ENCODE data around the gene RPL11. TPM values are rescaled to one million over a fixed set of nuclear protein-coding genes. Genes with fewer than 3 reads are reported as not detected.

The RPL11 gene
- total and polyA plus RNA-seq, 9 donors: 1,656 to 5,066 (median 2,069) TPM

DNA sequence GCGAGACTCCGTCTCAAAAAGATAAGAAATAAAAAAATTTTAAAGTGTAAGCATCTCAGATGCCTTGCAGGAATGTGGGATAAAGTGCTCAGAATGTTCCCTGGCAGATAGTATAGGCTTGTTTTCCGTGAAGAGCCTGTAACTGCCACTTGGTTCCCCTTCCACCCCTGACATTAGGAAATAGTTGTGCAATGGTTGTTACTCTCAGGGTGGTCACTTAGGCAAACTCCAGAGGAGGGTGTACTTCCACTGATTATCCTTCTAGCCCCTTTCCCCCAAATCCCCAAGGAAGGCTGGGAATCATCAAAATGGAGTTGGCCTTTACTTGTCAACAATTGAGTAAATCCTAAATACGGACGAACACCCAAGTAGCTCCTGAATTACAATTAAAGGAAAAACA, 10.4 kb downstream of the RPL11 start:
- intact Hi-C loops (cut with DNase I): no loop called here
- peak in 1 of 5 donors; percentile 23 for DNase-seq
- no peaks in the 10 kb centered on the region for H3K9me3 ChIP-seq
- no peaks in the 10 kb centered on the region for H3K27me3 ChIP-seq
- no peak overlapping the region for H3K27ac ChIP-seq
- TF ChIP-seq CTCF (IDR thresholded peaks at IDR 0.05) (no peak), POLR2A (IDR thresholded peaks at IDR 0.05) (no peak), EP300 (IDR thresholded peaks at IDR 0.05) (no peak)
- peaks cover 3% of the 10 kb centered on the region for H3K4me1 ChIP-seq (ENCODE audit: insufficient read depth)
- H3K4me3 ChIP-seq: no peak overlapping the region
- 30 to 46% (median 40%) methylated on average over 5 of the region's 5 CpGs for whole genome bisulfite sequencing, 3 donors
- H3K36me3 ChIP-seq: no peaks in the 10 kb centered on the region

GRCh38 chr1:23704834-23705495, 13.4 kb downstream of the RPL11 start:
- Histone ChIP-seq H3K27me3 (no peaks in the 10 kb centered on the region), H3K4me1 (ENCODE audit: insufficient read depth) (no peaks in the 10 kb centered on the region), H3K27ac (no peak overlapping the region), H3K9me3 (no peaks in the 10 kb centered on the region), H3K36me3 (no peaks in the 10 kb centered on the region), H3K4me3 (no peak overlapping the region)
- TF ChIP-seq EP300 (IDR thresholded peaks at IDR 0.05) (no peak), POLR2A (IDR thresholded peaks at IDR 0.05) (no peak), CTCF (IDR thresholded peaks at IDR 0.05) (no peak)
- WGBS, 3 donors: 76 to 82% (median 79%) methylated on average over 6 of the region's 6 CpGs
- intact Hi-C loops (cut with DNase I): no loop called here
- DNase-seq: no peak

DNA sequence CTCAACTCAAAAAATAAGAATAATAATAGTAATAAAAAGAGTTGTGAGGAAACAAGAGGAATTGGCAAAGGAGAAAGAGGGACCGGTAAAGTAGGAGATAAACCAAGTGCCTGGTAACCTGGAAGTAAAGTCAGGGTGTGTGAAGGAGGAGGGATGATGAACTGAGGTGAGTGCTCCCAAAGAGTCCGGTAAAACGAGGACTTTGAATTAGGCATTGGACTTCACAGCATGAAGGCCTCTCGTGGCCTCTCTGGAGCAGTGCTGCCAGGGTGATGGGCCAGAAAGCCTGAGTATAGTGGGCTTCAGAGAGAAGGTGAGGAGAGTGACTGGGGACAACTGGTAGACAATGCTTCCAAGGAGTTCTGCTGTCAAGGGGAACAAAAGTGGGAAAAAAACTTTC, 17.6 kb downstream of the RPL11 start:
- WGBS, 3 donors: 87 to 90% (median 89%) methylated on average over 4 of the region's 4 CpGs
- H3K27ac ChIP-seq: no peak overlapping the region
- no peaks in the 10 kb centered on the region for H3K9me3 ChIP-seq
- H3K36me3 ChIP-seq: no peaks in the 10 kb centered on the region
- H3K27me3 ChIP-seq: no peaks in the 10 kb centered on the region
- TF ChIP-seq EP300 (IDR thresholded peaks at IDR 0.05) (no peak), CTCF (IDR thresholded peaks at IDR 0.05) (no peak)
- intact Hi-C loops (cut with DNase I): no loop called here
- H3K4me3 ChIP-seq: no peak overlapping the region
- H3K4me1 ChIP-seq (ENCODE audit: insufficient read depth): no peaks in the 10 kb centered on the region
- DNase-seq: no peak

DNA sequence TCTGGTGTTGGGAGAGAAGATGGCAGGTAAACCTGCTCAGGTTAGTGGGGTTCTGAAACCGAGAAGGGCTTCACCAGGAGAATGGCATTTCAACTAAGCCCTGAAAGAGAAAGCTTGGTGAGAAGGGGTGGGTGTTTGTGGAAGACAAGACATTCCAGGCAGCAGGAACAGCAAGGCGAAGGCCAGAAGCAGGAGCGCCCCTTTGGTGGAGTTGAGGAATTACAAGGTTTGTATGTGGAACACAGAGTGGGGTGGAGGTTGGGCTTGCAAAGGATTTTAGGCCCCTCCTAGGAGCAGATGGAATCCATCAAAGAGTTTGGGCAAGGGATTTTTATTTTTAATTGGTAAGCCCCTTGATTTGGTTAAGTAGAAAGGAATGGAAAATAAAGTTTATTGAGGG, 26.9 kb downstream of the RPL11 start:
- no peak for DNase-seq
- intact Hi-C loops (cut with DNase I): no loop called here
- H3K27ac ChIP-seq: no peak overlapping the region
- no peaks in the 10 kb centered on the region for H3K4me1 ChIP-seq (ENCODE audit: insufficient read depth)
- TF ChIP-seq CTCF (IDR thresholded peaks at IDR 0.05) (no peak), POLR2A (IDR thresholded peaks at IDR 0.05) (no peak), EP300 (IDR thresholded peaks at IDR 0.05) (no peak)
- WGBS, 3 donors: 75 to 85% (median 78%) methylated on average over 3 of the region's 3 CpGs
- H3K9me3 ChIP-seq: no peaks in the 10 kb centered on the region
- no peaks in the 10 kb centered on the region for H3K27me3 ChIP-seq
- H3K36me3 ChIP-seq: no peaks in the 10 kb centered on the region
- H3K4me3 ChIP-seq: no peak overlapping the region

Measured in ovary (tissue), 9 donors.